ENCODE measurements around the gene WWOX. TPM values are rescaled to one million over a fixed set of nuclear protein-coding genes. Genes with fewer than 3 reads are reported as not detected.

The WWOX gene
- total RNA-seq, 1 experiment from 2014 or later, result 79.9 TPM

DNA sequence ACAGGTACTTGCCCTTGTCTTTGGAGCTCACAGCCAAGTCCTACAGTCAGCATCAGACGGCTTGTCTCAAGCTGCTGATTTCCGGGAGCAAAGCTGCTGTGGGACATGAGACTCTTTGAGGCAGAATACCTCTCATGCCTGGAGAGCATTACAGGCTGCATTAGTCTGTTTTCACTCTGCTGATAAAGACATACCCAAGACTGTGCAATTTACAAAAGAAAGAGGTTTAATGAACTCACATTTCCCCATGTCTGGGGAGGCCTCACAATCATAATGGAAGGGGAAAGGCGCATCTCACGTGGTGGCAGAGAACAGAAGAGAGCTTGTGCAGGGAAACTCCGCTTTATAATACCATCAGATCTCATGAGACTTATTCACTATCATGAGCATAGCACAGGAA is 661.2 kb downstream of the WWOX start:
- Histone ChIP-seq H3K36me3 (ENCODE audit: insufficient read depth, low read length, poor library complexity, severe bottlenecking) (no peaks in the 10 kb centered on the region), H3K4me3 (ENCODE audit: low read depth, low read length, poor library complexity, severe bottlenecking) (no peak overlapping the region), H3K27me3 (replicated peaks; ENCODE audit: insufficient read depth, low read depth, low read length, poor library complexity) (no peaks in the 10 kb centered on the region), H3K4me1 (ENCODE audit: insufficient read depth, low read length, poor library complexity, severe bottlenecking) (no peaks in the 10 kb centered on the region), H3K27ac (ENCODE audit: low read depth, low read length, poor library complexity, severe bottlenecking) (no peak overlapping the region), H3K9me3 (ENCODE audit: low read depth, low read length, poor library complexity, severe bottlenecking) (peaks cover 4% of the 10 kb centered on the region)
- CTCF ChIA-PET, result no interaction called here
- DNase-seq (ENCODE audit: low spot score), result no peak
- intact Hi-C loops (cut with micrococcal nuclease; ENCODE audit: unreplicated experiment), result no loop called here
- no TSS peak for BruUV-seq (replicated peaks)
- POLR2A ChIA-PET (ENCODE audit: low non-redundant PET), result no interaction called here
- TF ChIP-seq, protein P1, sequence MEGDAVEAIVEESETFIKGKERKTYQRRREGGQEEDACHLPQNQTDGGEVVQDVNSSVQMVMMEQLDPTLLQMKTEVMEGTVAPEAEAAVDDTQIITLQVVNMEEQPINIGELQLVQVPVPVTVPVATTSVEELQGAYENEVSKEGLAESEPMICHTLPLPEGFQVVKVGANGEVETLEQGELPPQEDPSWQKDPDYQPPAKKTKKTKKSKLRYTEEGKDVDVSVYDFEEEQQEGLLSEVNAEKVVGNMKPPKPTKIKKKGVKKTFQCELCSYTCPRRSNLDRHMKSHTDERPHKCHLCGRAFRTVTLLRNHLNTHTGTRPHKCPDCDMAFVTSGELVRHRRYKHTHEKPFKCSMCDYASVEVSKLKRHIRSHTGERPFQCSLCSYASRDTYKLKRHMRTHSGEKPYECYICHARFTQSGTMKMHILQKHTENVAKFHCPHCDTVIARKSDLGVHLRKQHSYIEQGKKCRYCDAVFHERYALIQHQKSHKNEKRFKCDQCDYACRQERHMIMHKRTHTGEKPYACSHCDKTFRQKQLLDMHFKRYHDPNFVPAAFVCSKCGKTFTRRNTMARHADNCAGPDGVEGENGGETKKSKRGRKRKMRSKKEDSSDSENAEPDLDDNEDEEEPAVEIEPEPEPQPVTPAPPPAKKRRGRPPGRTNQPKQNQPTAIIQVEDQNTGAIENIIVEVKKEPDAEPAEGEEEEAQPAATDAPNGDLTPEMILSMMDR (conservative IDR thresholded peaks at IDR 0.05; ENCODE audit: low read depth, low read length), result no peak
- TF ChIP-seq EZH2 (IDR thresholded peaks at IDR 0.05; ENCODE audit: borderline replicate concordance, low read depth, low read length, poor library complexity, severe bottlenecking), result no peak

DNA sequence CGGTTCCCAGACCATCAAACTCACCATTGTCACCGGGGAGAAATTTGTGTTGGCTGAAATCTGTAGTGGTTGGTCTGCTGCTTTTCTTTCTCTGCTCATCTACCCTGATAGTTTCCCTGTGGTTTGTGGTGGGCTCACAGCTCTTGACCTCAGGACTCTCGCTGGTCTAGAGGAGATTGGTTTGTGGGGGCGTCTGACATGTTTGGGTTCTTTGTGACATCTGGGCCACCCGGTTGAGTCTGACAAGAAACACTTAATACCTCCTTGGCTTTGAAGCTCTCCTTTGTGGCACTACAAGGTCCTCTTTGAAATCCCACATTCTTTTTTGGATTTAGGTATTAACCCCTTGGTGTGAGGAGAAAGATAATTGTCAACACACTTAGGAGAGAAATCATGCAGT is 662.0 kb downstream of the WWOX start:
- ChIA-PET POLR2A (ENCODE audit: low non-redundant PET) (interaction anchor here (0.6 kb wide), 1 partner anchor 198 kb away, joined by 6 read pairs; no protein-coding TSS in a partner anchor), CTCF (no interaction called here)
- H3K36me3 ChIP-seq (ENCODE audit: insufficient read depth, low read length, poor library complexity, severe bottlenecking), result no peaks in the 10 kb centered on the region
- no peak overlapping the region for H3K27ac ChIP-seq (ENCODE audit: low read depth, low read length, poor library complexity, severe bottlenecking)
- no peak overlapping the region for H3K4me3 ChIP-seq (ENCODE audit: low read depth, low read length, poor library complexity, severe bottlenecking)
- no TSS peak for BruUV-seq (replicated peaks)
- no peaks in the 10 kb centered on the region for H3K27me3 ChIP-seq (replicated peaks; ENCODE audit: insufficient read depth, low read depth, low read length, poor library complexity)
- H3K4me1 ChIP-seq (ENCODE audit: insufficient read depth, low read length, poor library complexity, severe bottlenecking), result no peaks in the 10 kb centered on the region
- intact Hi-C loops (cut with micrococcal nuclease; ENCODE audit: unreplicated experiment), result no loop called here
- H3K9me3 ChIP-seq (ENCODE audit: low read depth, low read length, poor library complexity, severe bottlenecking), result peaks cover 4% of the 10 kb centered on the region
- TF ChIP-seq, protein P1 (conservative IDR thresholded peaks at IDR 0.05; ENCODE audit: low read depth, low read length), result no peak
- TF ChIP-seq EZH2 (IDR thresholded peaks at IDR 0.05; ENCODE audit: borderline replicate concordance, low read depth, low read length, poor library complexity, severe bottlenecking), result no peak
- DNase-seq (ENCODE audit: low spot score), result no peak

DNA sequence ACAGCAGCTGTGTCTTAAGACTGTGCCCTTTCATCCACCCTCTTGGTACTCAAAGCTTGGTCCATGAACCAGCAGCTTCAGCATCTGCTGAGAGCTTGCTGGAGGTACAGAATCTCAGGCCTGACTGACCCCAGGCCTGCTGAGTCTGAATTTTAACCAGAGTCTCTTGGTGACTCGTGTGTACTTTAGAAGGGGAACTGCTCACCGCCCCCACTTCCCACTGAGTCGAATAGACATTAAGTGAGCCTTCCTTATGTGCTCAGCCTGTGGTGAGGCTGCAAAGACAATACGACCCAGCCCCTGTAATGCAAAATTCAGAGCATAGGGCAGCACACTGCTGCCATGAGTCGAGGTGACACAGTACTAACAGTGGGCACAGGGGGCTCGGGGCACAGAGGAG is 662.8 kb downstream of the WWOX start:
- Histone ChIP-seq H3K27me3 (replicated peaks; ENCODE audit: insufficient read depth, low read depth, low read length, poor library complexity) (no peaks in the 10 kb centered on the region), H3K36me3 (ENCODE audit: insufficient read depth, low read length, poor library complexity, severe bottlenecking) (no peaks in the 10 kb centered on the region), H3K4me1 (ENCODE audit: insufficient read depth, low read length, poor library complexity, severe bottlenecking) (no peaks in the 10 kb centered on the region), H3K9me3 (ENCODE audit: low read depth, low read length, poor library complexity, severe bottlenecking) (peaks cover 4% of the 10 kb centered on the region), H3K27ac (ENCODE audit: low read depth, low read length, poor library complexity, severe bottlenecking) (no peak overlapping the region), H3K4me3 (ENCODE audit: low read depth, low read length, poor library complexity, severe bottlenecking) (no peak overlapping the region)
- intact Hi-C loops (cut with micrococcal nuclease; ENCODE audit: unreplicated experiment), result no loop called here
- TF ChIP-seq EZH2 (IDR thresholded peaks at IDR 0.05; ENCODE audit: borderline replicate concordance, low read depth, low read length, poor library complexity, severe bottlenecking), result no peak
- TF ChIP-seq, protein P1 (conservative IDR thresholded peaks at IDR 0.05; ENCODE audit: low read depth, low read length), result no peak
- POLR2A ChIA-PET (ENCODE audit: low non-redundant PET), result no interaction called here
- no TSS peak for BruUV-seq (replicated peaks)
- DNase-seq (ENCODE audit: low spot score), result no peak
- CTCF ChIA-PET, result no interaction called here

All from A673 (cell line).